ENCODE measurements around the gene ARHGAP26.

Gene ARHGAP26

GRCh38 chr5:143218517-143219170 lies 448.5 kb downstream of the ARHGAP26 start:
- no peak for DNase-seq (ENCODE audit: low read depth, low spot score)

DNA sequence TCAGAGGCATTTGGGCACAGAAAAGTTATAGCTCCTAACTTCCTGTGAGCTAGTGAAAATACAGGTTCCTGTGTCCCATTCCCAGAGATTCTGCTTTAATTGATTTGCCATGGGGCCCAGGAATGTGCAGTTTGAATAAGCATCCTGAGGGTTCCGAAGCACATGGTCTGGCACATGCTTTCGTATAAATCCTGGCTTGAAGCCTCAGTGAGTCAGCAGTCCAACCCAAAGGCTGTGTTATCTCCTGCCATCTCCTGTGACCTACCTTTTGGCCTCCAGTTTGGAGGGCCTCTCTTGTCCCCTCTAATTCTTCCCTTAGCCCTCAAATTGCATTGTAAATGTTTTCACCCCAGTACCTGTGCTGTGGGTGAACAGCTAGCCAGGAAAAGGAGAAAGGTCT lies 449.5 kb downstream of the ARHGAP26 start:
- DNase-seq (ENCODE audit: low read depth, low spot score): no peak

- DNase-seq (ENCODE audit: low read depth, low spot score): no peak
Measured at GRCh38 chr5:143220748-143221251, 450.6 kb downstream of the ARHGAP26 start.

DNA sequence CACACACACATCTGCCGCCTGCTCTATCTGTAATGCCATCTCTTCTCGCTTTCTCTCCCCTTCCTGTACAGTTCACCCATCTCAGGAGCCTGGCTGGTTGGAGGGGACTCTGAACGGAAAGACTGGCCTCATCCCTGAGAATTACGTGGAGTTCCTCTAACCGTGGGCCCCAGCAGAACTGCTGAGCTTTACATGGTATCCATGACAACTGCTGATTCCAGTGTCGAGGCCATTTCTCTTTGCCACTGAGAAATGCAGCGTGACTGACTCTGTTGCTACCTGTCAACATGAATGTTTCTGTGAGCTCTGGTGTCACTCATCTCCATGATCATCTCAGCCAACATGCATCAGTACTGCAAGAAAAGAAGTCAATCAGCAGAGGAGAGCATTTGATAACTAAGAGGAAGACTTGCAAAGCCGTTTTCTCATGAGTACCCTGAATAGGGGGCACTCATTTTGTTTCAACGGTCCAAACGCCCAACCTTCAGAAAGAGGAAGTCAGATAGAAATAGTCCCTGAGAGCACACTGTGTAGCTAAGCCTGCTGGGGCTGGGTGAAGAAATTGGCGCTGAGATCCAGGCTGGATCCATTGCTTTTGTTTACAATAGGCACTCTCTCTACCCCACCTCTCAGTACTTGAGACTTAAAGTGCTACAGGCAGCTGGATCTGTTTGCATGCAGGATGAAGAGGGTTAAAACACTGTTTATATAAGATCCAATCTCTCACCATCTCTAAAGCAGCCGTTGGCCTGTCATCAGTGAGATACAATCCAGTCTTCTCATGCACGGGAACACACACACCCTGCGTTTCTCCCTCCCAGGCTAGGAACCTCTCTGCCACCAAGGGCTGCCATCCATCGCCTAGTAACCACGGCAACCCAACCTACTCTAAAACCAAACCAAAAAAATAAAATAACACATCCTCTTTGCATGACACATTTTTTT lies 452.4 kb downstream of the ARHGAP26 start:
- DNase-seq (ENCODE audit: low read depth, low spot score): no peak

GRCh38 chr5:143224672-143225071 lies 454.5 kb downstream of the ARHGAP26 start:
- DNase-seq (ENCODE audit: low read depth, low spot score): no peak

DNA sequence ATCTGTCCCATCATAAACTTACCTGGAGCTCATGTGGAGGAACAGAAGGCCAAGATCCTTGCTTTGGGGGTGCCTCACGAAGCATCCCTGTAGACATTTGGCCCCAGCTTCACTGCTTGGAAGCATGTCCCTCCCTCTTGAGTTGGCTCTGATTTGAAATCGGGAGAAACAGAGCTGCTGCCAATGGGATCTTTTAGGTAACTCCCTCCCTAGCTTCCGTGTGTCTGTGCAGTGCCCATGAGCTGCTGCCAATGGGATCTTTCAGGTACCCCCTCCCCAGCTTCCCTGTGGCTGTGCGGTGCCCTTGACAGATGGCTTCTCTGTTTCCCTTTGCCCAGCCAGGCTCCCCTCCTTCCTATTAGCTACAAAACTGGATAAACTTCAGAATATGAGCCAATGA lies 455.3 kb downstream of the ARHGAP26 start:
- no peak for DNase-seq (ENCODE audit: low read depth, low spot score)

DNA sequence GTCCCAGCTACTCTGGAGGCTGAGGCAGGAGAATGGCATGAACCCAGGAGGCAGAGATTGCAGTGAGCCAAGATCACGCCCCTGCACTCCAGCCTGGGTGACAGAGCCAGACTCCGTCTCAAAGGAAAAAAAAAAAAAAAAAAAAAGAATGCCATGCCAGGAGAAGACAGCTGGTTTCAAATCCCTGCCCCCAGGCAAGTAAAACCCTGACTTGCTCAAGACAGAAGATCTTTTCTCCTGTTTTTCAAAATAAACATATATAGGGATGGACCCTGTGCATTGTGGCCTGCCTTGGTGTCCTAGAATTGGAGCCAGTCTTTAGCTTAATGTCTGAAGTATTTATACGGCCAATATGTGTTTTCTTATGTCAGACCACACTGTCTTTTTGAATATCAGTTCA lies 456.2 kb downstream of the ARHGAP26 start:
- no peak for DNase-seq (ENCODE audit: low read depth, low spot score)

GRCh38 chr5:143226872-143227271 lies 456.7 kb downstream of the ARHGAP26 start:
- DNase-seq (ENCODE audit: low read depth, low spot score): no peak

GRCh38 chr5:143227301-143227700 lies 457.1 kb downstream of the ARHGAP26 start:
- DNase-seq (ENCODE audit: low read depth, low spot score): no peak

- DNase-seq (ENCODE audit: low read depth, low spot score): no peak
Measured at GRCh38 chr5:143228597-143229293, 458.6 kb downstream of the ARHGAP26 start.

DNA sequence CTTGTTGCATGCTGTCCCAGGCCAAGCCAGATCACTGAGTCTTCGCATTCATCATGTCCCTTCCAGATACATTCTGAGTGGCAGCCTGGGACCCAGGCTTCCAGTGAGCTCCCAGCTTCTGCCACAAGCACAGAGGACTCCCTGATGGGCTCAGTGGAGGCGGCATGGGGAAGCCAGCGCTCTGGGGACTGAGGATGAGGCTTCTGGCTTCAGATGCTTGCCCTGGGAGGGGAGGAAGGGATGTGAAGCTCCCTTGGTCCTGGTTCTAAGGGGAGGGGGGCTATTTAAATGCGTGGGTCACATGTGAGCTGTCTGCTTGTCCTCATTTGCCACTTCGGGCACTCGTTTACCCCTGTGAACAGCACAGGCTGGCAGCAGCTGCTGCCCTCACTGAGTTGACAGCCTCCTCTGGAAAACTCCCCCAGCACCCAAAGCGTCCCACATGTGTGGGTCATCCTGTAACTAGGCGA lies 459.3 kb downstream of the ARHGAP26 start:
- no peak for DNase-seq (ENCODE audit: low read depth, low spot score)

- no peak for DNase-seq (ENCODE audit: low read depth, low spot score)
Measured at GRCh38 chr5:143229896-143230675, 459.9 kb downstream of the ARHGAP26 start.

GRCh38 chr5:143230676-143230996 lies 460.5 kb downstream of the ARHGAP26 start:
- DNase-seq (ENCODE audit: low read depth, low spot score): no peak

GRCh38 chr5:143231416-143231815 lies 461.2 kb downstream of the ARHGAP26 start:
- DNase-seq (ENCODE audit: low read depth, low spot score): no peak

GRCh38 chr5:143231973-143232812 lies 462.0 kb downstream of the ARHGAP26 start:
- DNase-seq (ENCODE audit: low read depth, low spot score): no peak

DNA sequence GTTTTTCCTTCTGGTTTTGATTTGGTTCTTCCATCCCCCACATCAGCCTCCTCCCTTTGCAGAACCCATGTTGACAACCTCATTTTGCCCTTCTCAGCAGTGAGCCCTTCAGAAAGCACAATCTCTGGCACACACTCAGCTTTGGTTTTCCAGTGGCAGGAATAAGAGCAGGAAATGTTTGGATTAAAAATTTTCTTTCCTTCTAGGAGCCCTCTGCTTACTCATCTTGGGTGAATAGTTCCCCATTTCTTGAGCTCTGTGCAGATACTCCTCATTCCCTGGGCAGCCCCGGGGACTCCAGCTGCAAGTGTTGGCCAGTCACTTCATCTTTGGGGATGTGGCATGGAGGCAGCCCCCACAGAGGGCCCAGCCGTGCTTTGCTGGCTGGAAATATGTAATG lies 462.9 kb downstream of the ARHGAP26 start:
- DNase-seq (ENCODE audit: low read depth, low spot score): peak; percentile 76

- no peak for DNase-seq (ENCODE audit: low read depth, low spot score)
Measured at GRCh38 chr5:143234162-143234842, 464.1 kb downstream of the ARHGAP26 start.

DNA sequence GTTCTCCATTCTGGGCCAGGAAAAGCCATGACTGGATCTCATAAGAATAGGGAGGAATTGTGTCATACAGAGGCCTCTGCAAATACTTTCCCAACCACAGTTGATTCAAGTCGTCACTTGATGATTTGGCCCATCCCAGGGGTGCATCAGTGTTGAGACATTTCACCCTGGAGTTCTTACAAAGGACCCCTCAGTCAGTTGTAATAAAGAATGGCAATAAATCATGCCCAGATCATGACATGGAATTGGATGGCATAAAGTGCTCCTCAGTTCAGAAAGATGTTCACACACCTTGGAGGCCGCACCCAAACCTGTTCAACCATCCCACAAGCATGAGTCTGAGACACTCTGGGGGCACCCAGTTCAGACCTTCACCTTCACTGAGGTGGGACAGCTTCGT lies 465.2 kb downstream of the ARHGAP26 start:
- DNase-seq (ENCODE audit: low read depth, low spot score): no peak

DNA sequence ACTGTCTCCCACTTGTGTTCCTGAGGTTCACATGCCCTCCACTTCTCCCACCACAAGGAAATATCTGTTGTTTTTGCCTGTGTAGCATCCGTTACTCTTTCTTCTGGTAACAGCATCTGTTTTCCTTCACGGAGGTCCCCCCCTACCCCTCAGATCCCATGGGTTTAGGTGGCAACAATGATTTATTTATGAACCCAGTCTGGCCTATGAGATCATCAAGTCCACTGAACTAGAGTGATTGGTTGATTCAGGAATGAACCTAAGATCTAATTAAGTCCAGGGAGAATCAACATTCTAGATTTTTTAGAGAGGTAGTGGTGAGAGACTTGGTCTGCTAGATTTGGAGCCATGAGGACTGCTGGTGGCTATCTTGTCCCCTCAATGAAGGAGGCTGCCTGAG lies 466.5 kb downstream of the ARHGAP26 start:
- DNase-seq (ENCODE audit: low read depth, low spot score): no peak

- no peak for DNase-seq (ENCODE audit: low read depth, low spot score)
Measured at GRCh38 chr5:143237664-143238063, 467.5 kb downstream of the ARHGAP26 start.
